GM21423 (cell line): ENCODE results near the gene TMEM185B.
"Not testable (repeated sequence)": the region's sequence is repeated elsewhere in the genome, so short reads cannot be mapped to it uniquely, and the experiment has no call there.

ENCODE experiments used
- ATAC-seq: cut with Tn5 transposase; IDR thresholded peaks from one replicate; pipeline ENCODE4 v1.9.1; 2021; ENCODE audit warnings: mild to moderate bottlenecking, moderate library complexity; ENCODE audit not compliant: unreplicated experiment

Gene TMEM185B

GRCh38 chr2:120223034-120223912 lies at the start of gene TMEM185B:
TMEM185B (minus strand) TSS chr2:120223400; CDS start chr2:120222976, 424 bp downstream.
- peak; percentile 83 for ATAC-seq

GRCh38 chr2:120271711-120272379 lies 48.6 kb upstream of the TMEM185B start:
- ATAC-seq: no peak

- ATAC-seq: no peak
These were observed 46.6 kb upstream of the TMEM185B start for GRCh38 chr2:120269816-120270215.

DNA sequence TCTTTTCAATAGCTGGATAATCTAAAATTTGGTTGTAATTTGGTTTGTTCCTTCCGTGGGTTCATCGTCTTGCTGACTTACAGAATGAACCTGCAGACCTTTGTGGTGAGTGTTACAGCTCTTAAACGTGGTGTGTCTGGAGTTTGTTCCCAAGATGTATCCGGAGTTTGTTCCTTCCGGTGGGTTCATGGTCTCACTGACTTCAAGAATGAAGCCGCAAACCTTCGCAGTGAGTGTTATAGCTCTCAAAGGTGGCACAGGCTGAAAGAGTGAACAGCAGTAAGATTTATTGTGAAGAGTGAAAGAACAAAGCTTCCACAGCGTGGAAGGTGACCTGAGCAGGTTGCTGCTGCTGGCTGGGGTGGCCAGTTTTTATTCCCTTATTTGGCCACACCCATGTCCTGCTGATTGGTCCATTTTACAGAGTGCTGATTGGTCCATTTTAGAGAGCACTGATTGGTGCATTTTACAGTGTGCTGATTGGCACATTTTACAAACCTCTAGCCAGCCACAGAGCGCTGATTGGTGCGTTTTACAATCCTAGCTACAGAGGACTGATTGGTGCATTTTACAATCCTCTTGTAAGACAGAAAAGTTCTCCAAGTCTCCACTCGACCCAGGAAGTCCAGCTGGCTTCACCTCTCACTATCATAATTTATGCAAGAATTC lies 46.0 kb upstream of the TMEM185B start:
- no peak for ATAC-seq

DNA sequence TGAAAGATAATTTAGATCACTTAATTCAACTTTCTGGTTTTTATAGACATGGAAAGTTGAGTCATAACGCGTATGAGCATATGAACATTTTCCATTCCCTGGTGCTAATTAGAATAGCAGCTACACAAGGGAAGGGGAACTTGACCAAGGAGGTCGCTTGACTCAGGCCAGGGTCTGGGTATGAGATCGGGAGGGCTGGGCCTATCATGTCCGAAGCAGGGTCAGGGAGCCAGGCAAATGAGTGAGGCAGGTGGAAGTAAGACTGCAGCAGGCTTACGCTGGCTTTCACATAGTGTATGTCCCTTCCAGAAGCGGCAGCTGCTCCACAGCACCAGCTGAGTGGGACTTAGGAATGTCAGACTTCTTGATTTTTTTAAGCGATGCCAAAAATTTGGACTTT lies 44.1 kb upstream of the TMEM185B start:
- ATAC-seq: no peak

DNA sequence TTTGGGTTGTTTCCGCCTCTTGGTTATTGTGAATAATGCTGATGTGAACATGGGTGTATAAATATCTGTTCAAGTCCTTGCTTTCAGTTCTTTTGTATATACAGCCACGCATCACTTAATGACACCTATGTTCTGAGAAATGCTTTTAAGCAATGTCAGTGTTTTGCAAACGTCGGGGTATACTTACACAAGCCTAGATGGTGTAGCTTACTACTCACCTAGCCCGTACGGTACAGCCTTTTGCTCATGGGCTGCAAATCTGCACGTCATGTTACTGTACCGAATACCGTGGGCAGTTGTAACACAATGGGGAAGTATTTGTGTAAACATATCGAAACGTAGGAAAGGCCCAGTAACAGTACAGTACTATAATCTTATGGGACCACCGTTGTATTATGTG lies 41.8 kb upstream of the TMEM185B start:
- ATAC-seq: peak; percentile 37

DNA sequence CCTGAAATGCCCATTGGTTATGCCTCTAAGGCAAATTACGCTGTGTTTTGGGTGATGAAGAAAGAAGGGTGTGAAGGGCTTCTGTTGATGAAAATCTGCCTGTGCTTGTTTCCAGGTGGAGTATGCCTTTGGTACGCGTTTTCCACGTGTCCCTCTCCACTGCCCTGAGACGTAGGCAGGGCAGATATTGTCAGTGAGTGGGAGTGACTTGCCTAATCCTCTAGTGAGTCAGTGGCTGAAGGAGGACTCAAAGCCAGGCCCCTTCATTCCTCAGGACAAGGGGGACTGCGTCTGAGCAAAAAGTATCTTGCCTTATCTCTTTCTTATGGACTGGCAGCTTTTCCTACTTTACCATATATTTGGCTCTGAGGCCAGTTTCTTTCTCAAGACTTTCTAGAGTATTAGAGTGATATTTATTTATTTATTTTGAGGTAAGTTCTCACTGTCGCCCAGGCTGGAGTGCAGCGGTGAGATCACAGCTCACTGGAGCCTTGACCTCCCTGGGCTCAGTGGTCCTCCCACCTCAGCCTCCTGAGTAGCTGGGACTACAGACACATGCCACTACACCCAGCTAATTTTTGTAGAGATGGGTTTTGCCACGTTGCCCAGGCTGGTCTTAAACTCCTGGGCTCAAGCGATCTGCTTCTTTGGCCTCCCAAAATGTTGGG lies 39.7 kb upstream of the TMEM185B start:
- no peak for ATAC-seq

DNA sequence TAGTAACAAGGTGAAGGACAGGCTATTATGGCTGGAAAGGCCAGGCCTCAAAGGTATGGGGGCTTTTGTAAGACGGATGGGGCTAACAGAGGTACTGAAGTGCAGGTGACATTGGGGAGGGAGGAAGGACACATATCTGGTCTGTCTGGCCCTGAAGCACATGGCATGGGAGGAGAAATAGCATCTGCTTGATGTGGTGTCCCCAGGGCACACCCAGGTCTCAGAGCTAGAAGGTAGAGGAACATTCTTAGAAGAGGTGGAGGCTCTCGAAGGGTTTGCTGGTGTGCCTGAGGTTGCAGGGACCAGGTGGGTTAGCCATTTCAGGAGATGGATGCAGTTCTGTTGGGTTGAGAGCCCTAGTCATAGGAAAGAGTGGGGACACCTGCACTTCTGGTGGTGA lies 39.0 kb upstream of the TMEM185B start:
- ATAC-seq: no peak

- ATAC-seq: peak; percentile 68
These were observed 38.3 kb upstream of the TMEM185B start for GRCh38 chr2:120261387-120262006.

GRCh38 chr2:120260736-120261135 lies 37.5 kb upstream of the TMEM185B start:
- no peak for ATAC-seq

DNA sequence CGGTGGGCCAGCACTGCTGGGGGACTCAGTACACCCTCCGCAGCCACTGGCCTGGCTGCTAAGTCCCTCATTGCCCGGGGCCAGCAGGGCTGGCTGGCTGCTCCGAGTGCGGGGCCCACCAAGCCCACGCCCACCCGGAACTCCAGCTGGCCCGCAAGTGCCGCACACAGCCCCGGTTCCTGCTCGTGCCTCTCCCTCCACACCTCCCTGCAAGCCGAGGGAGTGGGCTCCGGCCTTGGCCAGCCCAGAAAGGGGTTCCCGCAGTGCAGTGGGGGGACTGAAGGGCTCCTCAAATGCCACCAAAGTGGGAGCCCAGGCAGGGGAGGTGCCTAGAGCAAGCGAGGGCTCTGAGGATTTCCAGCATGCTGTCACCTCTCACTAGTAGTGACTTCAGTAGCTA lies 36.7 kb upstream of the TMEM185B start:
- ATAC-seq: not testable (repeated sequence)

DNA sequence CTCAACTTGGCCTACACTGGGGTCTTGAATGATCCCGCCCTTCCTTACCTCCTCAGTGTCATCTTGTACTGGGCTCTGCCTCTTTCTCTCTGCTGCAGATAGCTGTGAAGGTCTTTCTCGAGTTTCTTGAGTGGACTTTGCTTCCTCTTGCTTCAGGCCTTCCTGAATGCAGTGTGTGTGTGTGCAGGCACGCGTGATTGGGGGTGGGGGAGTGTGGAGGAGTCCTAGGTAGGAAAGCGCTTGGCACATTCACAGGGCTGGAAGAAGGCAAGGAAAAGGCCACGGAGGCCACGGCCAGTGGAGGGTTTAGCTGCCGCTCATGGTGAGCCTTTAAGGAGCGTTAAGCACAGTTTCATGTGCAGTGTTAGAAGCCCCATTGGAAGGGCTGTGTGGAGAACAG lies 35.0 kb upstream of the TMEM185B start:
- no peak for ATAC-seq

- no peak for ATAC-seq
These were observed 34.3 kb upstream of the TMEM185B start for GRCh38 chr2:120257522-120257921.

DNA sequence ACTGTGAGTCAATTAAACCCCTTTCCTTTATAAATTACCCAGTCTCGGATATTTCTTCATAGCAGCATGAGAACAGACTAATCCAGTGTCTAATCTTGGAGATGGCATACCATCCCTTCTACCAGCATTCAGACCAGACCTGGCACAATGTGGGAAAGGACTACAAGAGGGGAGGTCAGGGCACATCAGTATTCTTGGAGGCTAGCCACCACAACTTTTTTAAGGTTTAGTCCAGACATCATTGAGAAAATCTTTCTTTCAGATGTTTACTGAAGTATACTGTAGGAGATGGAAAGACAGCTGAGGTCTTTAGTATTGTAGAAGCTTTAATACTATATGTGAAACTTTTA lies 33.4 kb upstream of the TMEM185B start:
- ATAC-seq: no peak

- no peak for ATAC-seq
These were observed 32.9 kb upstream of the TMEM185B start for GRCh38 chr2:120255986-120256650.

GRCh38 chr2:120255071-120255470 lies 31.9 kb upstream of the TMEM185B start:
- ATAC-seq: no peak

- ATAC-seq: no peak
These were observed 31.0 kb upstream of the TMEM185B start for GRCh38 chr2:120254178-120254577.

- ATAC-seq: peak; percentile 31
These were observed 30.1 kb upstream of the TMEM185B start for GRCh38 chr2:120253021-120253882.
